Activated naive CD4-positive, alpha-beta T cell (primary cell): Measurements from ENCODE around the gene LRRC15.

Experiments
- DNase-seq, 4 experiments: peaks; one replicate each; lab custom pipeline; 2025; lab: John Stamatoyannopoulos, UW

The LRRC15 gene

GRCh38 chr3:194333212-194333980, 36.1 kb downstream of the LRRC15 start:
- DNase-seq = no peak

- no peak for DNase-seq
Observed at GRCh38 chr3:194332858-194333211, 36.7 kb downstream of the LRRC15 start.

- no peak for DNase-seq
Observed at GRCh38 chr3:194330579-194330978, 39.0 kb downstream of the LRRC15 start.

GRCh38 chr3:194330160-194330559, 39.4 kb downstream of the LRRC15 start:
- DNase-seq = no peak

GRCh38 chr3:194329583-194329965, 40.0 kb downstream of the LRRC15 start:
- DNase-seq = no peak

GRCh38 chr3:194328942-194329582, 40.5 kb downstream of the LRRC15 start:
- DNase-seq = no peak

GRCh38 chr3:194328053-194328657, 41.4 kb downstream of the LRRC15 start:
- DNase-seq = no peak

GRCh38 chr3:194327218-194328052, 42.1 kb downstream of the LRRC15 start:
- no peak for DNase-seq

- DNase-seq = no peak
Observed at GRCh38 chr3:194326968-194327217, 42.6 kb downstream of the LRRC15 start.

- no peak for DNase-seq
Observed at GRCh38 chr3:194326192-194326967, 43.2 kb downstream of the LRRC15 start.

- DNase-seq = no peak
Observed at GRCh38 chr3:194325424-194326153, 44.0 kb downstream of the LRRC15 start.

- no peak for DNase-seq
Observed at GRCh38 chr3:194324823-194325327, 44.7 kb downstream of the LRRC15 start.

GRCh38 chr3:194323785-194324735, 45.5 kb downstream of the LRRC15 start:
- DNase-seq = no peak

- no peak for DNase-seq
Observed at GRCh38 chr3:194322678-194323211, 46.8 kb downstream of the LRRC15 start.

- DNase-seq = no peak
Observed at GRCh38 chr3:194321693-194322640, 47.6 kb downstream of the LRRC15 start.

- no peak for DNase-seq
Observed at GRCh38 chr3:194320744-194321243, 48.7 kb downstream of the LRRC15 start.

GRCh38 chr3:194320100-194320499, 49.4 kb downstream of the LRRC15 start:
- no peak for DNase-seq

- DNase-seq = no peak
Observed at GRCh38 chr3:194318511-194319161, 50.9 kb downstream of the LRRC15 start.
